IPS-NIHi7 (cell line): ENCODE data around the gene HHIPL1.
"Not testable (repeated sequence)": the region's sequence is repeated elsewhere in the genome, so short reads cannot be mapped to it uniquely, and the experiment has no call there.

Experiments used
- DNase-seq: peaks from one replicate; pipeline ENCODE4 v3.0.0; 2012; ENCODE audit warnings: mixed read lengths; ENCODE audit errors: extremely low spot score

HHIPL1 gene

DNA sequence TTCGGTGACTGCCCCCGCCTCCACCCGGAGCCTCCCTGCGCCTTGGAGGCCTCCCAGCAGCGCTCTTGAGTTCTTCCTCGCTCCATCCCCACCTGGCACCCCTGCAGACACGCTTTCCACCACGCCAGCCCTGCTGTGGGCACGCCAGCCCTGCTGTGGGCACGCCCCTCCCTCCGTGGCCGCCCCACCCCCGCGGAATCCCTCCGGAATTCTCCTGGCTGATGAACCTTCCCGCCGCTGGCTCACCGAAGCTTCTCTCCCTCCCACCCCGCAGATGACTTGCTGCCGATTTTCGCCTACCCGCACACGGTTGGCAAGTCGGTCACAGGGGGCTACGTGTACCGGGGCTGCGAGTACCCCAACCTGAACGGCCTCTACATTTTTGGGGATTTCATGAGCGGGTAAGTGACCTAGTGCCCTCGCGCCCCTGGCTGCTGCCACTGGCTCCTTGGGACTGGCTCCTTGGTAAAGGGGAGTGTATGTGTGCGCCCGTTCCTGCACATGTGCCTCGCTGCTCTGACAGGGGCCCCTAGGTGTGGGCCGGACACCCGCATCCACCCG, 15.2 kb downstream of the HHIPL1 start:
- no peak for DNase-seq

DNA sequence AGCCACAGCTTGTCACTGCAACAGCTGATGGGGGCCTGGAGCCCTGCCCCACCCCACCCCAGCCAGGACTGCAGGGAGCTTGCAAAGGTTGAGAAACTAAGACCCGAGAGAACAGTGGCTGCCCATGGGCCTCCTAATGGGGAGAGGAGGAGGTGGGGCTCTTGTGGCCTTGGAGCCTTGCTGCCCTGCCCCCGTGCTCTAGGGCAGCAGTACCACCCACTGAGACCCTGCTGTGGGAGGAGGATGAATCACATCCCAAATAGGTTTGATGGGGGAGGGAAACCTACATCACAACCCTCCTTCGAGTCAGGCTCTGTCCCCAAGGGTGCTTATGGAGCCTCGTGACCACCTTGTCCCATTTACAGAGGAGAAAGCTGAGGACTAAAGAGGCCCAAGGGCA, 15.9 kb downstream of the HHIPL1 start:
- DNase-seq: peak; percentile 62

DNA sequence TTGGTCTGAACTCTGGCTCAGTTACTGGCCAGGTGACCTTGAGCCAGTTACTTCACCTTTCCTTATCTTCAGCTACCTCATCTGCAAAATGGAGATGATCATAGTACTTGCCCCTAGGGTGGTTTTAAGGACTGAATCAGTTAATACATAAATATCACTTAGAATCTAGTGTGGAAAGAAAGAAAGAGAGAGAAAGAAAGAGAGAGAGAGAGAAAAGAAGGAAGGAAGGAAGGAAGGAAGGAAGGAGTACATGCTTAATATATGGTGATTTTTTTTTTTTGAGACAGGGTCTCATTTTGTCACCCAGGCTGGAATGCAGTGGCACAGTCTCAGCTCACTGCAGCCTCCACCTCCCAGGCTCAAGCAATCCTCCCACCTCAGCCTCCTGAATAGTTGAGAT, 16.3 kb downstream of the HHIPL1 start:
- DNase-seq: not testable (repeated sequence)

DNA sequence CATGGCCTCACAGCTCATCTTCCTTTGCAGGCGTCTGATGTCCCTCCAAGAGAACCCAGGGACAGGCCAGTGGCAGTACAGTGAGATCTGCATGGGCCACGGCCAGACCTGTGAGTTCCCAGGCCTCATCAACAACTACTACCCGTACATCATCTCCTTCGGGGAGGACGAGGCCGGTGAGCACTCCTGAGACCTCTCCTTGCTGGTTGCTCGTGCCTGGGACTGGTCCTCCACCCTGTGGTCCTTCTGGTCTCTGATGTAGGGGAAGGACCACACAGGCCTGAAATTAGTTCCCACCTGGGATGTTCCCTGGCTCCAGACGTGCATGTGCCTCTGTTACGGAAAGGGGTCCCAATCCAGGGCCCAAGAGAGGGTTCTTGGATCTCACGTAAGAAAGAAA, 17.9 kb downstream of the HHIPL1 start:
- no peak for DNase-seq

DNA sequence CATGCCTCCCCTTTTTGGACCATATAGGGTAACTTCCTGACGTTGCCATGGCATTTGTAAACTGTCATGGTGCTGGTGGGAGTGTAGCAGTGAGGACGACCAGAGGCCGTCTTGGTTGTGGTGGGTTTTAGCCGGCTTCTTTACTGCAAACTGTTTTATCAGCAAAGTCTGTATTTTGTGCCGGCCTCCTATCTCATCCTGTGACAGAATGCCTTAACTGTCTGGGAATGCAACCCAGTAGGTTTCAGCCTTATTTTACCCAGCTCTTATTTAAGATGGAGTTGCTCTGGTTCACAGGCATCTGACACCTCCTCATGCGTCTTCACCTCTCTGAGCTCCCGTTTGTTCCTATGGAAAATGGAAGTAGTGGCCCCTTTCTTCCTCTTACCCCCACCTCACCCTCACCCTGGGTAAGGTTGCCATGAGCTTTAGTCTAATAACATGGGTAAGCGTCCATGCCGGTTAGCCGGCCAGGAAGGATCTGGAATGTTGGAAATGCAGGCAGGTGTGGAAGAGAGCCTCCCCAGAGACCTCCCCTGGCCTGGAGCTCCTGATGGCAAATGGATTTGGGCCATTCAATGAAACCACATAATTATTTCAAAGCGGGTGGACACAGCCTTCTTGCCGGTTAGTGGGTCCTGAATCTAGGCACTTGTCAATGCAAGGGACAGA, 18.6 kb downstream of the HHIPL1 start:
- no peak for DNase-seq

DNA sequence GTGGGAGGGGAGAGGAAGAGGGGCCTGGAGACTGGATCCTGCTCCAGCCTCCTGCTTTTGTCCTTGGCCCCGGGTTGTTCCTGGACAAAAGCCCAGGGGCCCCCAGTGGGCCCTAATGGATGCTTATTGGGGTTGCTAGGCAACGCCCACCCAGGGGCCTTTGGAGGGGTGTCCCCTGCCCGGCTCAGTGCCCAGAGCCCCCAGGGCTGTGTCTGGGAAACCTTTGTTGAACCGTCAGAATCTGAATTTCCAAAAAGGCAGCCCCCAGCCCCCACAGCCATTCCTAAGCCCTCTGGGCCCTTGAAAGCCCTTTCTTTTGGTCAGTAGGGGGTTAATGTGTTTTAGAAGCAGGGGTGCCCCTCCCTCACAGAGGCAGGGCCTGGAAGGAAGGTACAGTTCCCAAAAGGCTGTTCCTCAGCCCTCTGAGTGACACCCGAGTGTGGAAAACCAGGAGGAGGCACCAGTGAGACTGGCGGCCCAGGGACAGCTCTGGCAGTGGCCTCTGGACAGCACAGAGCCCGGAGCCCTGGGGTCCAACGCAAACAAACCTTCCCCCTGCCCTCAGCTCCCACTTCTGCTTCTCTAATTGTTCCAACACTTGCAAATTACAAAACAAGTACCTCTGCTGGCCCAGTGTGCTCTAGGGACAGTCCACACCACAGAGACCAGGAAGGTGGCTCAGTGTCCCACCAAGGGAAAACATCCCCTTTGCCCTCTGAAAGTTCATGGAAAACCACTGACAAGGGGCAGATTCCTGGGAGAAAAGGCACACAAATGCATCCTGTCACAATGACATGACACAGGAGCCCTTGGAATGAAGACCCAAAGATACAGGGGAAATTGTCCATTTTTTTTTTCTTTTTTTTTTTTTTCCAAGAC, 19.4 kb downstream of the HHIPL1 start:
- peak; percentile 86 for DNase-seq

DNA sequence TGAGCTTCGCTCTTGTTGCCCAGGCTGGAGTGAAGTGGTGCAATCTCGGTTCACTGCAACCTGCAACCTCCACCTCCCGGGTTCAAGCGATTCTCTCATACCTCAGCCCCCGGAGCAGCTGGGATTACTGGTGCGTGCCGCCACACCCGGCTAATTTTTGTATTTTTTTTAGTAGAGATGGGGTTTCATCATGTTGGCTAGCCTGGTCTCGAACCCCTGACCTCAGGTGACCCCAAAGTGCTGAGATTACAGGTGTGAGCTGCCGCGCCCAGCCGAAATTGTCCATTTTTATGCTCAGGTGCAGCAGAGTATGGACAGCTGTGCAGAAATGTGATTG, 20.0 kb downstream of the HHIPL1 start:
- no peak for DNase-seq

DNA sequence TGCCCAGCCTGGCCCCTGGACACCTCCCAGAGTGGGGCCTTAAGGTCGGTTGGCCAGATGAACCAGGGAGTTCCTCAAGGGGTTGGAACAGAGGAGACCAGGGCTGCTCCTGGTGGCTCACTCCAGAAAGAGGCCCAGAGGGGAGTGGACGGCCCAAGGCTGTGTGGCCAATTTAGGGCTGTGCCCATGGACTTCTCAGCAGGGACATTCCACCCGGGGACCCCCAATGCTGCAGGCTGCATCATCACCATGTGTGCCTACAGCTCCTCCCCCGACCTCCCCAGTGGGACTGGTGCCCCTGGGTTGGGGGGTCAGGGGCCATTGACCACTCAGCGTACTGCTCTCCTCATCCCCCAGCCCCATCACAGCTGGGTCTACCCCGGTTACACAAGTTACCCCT, 21.6 kb downstream of the HHIPL1 start:
- DNase-seq: no peak

DNA sequence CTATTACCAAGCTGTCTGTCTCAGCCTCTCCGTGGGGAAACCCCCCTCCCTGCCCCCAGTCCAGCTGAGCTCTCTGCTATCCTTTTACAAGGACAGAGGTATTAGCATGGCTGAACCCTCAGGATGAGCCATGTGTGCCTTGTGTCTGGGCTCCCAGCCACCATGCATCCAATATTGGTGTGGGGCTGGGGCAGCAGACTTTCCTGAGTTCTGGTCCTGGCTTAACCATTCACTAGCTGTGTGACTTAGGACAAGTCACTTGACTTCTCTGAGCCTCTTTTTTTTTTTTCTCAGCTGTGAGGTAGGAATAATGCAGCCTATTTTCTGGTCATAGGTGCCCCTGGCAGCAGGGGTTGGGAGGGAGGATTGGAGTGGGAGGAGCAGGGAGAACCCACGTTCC, 22.1 kb downstream of the HHIPL1 start:
- no peak for DNase-seq

DNA sequence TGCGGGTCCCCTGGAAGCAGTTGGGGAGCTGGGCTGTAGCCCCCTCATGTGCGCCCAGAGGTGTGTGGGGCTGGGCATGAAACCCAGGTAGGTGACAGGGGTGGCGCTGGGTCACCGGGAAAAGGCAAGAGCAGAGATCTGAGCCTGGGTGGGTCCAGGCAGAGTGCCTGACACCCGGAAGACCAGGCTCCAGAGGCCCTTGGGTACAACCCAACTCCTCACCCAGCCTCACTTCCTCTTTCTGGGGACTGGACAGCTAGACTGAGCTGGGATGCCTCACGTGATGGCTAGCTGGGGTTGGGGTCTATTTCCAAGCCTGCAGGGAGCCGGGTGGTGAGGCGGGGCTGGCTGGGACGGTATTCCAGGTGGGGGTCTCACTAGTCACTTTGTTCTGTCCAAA, 22.9 kb downstream of the HHIPL1 start:
- DNase-seq: no peak

DNA sequence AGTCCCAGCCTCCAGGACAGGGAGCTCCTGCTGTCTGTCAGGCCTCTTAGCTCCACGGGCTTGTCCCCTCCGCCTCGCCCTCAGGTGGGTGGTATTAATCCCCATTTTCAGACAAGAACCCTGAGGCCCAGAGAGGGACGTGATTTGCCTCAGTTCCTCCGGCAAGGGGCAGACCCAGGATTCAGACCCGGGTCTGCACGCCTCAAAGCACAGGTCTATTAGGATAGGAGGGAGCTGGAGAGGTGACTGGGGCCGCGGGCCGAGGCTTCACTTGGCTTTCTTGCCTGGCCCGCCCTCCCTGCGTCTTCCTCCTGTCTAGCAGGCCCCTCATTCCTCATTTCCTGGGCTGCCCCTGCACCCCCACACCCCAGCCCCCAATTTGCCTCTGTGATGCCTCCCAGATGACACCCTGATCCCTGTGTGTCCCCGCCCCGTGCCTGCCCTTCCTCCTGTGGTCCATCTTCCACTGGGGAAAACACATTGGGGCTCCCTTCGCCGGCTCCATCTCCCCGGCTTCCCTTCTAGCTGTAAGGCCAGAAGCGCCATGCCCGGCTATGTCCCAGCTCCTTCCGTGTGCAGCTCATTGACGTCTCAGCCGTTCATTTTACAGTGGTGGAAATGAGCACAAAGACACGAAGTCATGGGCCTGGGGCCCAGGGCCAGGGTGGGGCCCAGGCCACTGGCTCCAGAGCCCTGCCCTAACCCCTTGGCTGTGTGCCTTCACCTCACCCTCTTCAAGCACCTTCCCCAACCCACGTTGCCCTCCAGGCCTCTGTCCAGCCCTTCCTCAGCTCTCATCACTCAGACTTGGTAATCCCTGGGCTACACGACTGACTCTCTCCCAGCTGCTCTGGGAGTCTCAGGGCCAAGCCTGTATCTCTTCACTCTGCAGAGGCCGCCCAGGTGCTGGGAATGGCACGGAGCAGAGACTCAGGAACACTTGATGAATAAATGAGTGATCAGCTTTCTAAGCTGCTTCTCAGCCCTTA, 23.7 kb downstream of the HHIPL1 start:
- DNase-seq: no peak

DNA sequence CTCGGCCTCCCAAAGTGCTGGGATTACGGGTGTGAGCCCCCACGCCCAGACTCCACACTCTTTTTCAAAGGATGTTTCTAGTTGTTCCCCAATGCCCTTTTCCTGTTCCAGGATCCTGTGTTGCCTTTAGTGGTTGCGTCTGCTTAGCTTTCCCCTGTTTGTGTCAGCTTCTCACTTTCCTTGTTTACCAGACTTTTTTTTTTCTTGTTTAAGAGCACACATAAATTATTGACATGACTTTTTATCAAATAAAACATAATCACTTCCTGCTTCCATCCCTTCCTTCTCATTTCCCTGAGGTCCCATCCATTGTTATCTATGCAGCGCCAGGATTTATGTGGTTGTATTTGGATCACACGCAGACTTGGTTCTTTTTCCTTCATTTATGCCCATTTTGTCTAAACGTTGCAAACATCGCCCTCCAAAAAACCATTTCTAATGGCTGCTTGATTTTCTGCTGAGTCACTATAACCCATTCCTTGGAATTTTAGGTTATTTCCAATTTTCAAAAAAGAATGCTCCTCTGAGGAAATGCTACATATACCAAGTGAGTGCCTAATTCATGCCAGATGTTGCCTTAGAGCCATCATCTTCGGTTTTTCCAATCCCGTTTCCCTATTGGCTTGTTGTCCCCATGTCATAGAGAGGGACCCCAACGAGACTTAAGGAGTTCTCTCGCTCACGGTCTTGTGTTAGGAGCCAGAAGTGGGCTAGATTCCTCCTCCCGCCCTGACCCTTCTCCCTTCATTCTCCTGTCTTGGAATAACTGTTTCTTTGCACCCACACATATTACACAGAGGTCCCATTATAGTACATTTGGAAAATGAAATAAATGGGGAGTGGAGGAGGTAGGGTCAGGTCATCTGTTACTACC, 25.7 kb downstream of the HHIPL1 start:
- DNase-seq: no peak

DNA sequence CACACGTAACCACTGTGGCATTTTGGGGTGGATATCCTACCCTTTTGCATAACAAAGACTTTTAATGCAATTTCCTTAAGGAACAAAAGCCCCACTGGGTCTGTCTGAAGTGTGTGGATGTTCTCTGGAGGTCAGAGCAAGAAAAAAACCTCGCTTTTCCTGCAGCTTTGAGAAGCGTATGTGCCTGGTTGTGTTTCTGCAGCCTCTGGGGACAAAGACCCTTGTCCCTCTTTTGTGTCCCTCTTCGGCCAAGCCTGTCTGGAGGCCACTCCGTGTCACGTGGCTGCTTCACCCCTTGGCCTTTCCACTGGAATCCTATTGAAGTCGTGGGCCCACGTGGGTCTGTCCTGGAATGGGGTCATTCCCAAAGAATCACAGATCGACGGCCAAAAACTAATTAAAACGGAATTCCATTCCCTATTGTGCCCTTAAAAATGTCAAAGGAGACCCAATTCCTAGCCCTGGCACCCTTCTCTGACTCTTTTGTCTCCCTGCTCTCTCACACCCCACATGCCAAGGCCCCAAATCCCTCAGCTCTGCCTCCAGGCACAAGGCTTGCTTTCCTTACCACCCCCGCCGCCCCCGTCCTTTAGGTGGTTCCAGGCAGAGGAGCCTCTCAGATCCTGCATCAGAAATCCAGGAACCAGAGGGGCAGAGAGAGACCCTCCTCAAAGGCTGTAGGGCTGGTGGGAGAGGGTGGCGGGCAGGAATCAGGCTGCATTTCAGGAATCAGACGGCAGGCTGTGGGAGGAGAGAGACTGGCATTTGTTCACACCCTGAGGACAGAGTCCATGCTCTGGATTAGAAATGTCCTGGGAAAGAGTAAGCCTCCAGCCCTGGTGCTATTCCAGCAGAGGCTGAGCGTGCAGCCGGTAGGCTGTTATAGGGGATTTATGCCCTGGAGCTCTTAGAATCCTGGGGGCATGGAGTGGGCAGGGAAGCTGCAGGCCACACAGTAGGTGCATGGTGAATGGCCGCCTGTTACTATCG, 26.6 kb downstream of the HHIPL1 start:
- no peak for DNase-seq

DNA sequence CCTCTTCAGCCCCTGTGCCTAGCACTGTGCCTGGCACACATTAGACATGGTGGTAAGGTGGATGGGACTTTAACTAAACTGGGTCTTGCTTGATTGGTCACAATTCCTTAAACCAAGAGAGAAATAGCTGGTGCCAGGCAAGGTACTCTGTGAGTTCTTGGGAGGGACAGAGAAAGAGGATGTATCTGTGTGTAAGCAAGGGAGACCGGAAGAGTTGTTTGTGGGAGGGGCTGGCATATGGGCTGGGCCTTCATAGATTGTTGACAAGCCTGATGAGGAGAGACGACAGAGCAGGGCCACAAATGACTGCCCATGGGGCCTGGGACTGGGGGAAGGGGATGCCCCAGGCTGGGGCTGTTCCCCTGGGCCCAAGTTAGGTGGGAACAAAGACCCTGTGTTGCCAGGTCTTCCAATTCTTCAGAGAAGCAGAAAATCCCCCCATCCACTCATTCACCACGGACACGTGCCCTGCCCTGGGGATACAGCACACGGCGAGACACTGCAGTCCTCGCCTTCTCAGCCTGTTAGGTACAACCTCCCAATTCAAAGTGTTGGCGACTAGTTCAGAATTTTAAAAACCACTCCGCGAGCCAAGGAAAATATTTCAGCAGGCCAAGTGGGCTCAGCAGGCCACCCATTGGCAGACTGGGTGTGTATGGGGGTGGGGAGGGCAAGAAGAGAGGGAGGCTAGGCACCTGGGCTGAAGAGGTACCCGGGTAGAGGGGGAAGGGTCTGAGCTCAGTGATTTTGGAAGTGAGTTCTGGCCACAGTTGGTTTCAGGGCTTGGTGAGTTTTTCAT, 27.8 kb downstream of the HHIPL1 start:
- no peak for DNase-seq

DNA sequence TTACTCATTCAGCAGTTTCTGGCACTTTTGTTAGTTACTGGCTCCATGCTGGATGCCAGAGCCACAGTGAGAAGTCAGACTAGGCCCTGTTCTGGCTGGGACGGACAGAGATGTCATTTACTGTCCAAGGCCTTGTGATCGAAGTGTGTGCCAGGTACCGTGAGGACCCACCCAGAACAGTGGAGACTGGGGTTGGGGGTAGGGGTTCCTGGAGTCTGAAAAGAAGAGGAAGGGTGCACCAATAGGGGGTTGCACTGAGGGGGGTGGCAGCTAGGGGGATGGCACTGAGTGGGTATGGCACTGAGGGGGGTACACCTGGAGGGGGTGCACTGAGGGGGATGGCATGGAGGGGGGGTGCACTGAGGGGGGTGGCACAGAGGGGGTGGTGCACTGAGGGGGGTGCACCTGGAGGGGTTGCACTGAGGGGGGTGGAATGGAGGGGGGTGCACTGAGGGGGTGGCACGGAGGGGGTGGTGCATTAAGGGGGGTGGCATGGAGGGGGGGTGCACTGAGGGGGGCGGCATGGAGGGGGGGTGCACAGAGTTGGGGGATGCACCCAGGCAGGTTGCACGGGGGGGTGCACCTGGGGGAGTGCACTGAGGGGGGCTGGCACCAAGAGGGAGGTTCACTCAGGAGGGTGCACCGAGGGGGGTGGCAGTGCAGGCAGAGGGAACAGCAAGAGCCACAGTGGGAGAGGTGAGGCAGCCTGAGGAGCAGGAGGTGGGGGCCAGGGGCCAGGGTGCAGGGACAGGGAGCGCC, 28.6 kb downstream of the HHIPL1 start:
- no peak for DNase-seq

DNA sequence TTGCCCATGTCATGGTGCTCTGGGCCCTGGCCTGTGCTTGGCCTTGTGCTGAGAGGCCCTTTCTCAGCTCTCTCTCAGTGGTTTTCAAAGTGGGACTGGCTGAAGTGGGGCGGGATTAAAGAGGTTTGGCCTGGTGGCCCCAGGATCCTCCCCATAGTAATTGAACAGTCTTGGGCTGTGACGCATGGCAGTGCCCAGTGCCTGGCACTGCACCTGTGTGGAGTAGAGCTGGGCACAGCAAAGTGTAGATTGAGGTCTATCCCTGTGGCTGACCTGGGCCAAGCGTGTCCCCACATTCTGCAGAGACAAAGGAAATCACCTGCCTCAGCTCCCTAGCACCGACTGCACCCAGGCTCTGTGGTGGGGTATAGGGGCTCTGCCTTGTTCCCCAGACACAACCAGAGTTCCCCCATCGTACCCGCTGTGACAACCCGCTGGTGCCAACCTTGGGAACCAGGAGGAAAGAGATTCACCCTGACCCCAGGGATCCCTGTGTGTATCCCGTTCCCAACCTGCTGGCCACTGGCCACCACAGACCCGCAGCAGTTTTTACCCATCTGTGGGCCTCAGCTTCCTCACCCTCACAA, 29.2 kb downstream of the HHIPL1 start:
- no peak for DNase-seq

DNA sequence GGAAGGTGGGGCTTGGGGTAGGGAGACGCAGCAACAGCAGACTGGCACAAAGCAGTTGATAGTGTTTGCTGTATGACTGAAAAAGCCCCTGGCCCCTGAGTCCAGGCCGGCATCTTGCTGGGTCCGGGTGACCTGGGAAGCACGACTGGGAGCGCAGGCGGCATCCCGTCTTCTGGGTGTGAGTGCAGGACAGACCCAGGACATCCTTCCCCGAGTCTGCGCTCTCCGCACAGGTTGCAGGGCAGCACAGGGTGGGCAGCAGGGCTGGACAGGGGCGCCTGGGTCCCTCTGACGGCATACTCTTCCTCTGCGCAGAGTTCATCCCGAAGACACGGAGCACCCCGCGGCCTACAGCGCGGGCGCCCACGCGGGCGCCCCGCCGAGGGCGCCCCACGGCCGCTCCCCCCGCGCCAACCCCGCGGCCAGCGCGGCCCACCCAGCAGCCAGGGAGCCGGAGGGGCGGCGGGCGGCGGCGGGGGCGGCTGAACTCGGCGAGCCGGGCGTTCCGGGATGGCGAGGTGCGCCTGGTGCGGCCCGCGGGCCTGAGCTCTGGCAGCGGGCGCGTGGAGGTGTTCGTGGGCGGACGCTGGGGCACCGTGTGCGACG, 29.9 kb downstream of the HHIPL1 start:
- DNase-seq: no peak
